ENCODE results near the gene LIMK2. TPM values are rescaled to one million over a fixed set of nuclear protein-coding genes. Genes with fewer than 3 reads are reported as not detected.

LIMK2 gene
- total RNA-seq, 2 donors from 2014 or later = 27.5 to 79.8 TPM

DNA sequence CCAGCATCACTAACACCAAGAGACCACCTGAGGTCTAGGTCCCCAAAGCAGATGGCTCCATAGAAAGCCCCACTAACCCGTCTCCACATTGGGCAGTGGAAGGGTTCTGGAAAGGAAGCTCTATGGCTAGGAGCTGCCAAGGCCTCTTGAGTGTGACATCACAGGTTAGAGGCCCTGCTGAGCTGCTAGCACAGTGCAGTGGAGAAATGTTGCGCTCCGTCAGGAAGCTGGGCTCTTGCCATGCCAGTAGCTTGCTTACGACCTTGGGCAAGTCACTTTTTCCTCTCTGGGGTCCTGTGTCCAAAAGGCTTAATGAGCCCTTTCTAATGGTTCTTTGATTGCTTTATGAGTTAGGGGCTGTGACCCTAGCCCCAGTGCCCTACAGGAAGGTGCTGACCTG lies 69.6 kb downstream of the LIMK2 start:
- TF ChIP-seq POLR2A (IDR thresholded peaks at IDR 0.05) (no peak), CTCF (IDR thresholded peaks at IDR 0.05) (no peak)
- 63 to 72% methylated on average over 4 of the region's 4 CpGs for WGBS, 2 donors
- peaks cover 0 to 10% of the 10 kb centered on the region in 2 donors for H3K36me3 ChIP-seq (replicated peaks in 1 of 2; ENCODE audit: insufficient read depth in 1 of 2, low read depth in 2 of 2)
- ATAC-seq = no peak
- H3K4me1 ChIP-seq = no peaks in the 10 kb centered on the region
- no peaks in the 10 kb centered on the region for H3K9me3 ChIP-seq
- no peak overlapping the region for H3K4me3 ChIP-seq
- no peaks in the 10 kb centered on the region for H3K27me3 ChIP-seq
- H3K27ac ChIP-seq = no peak overlapping the region
- intact Hi-C loops (cut with DNase I) = no loop called here
- no peak for DNase-seq

- Histone ChIP-seq H3K4me1 (no peaks in the 10 kb centered on the region), H3K36me3 (replicated peaks in 1 of 2; ENCODE audit: insufficient read depth in 1 of 2, low read depth in 2 of 2) (peaks cover 0 to 5% of the 10 kb centered on the region in 2 donors), H3K27me3 (no peaks in the 10 kb centered on the region), H3K27ac (no peak overlapping the region), H3K4me3 (no peak overlapping the region), H3K9me3 (no peaks in the 10 kb centered on the region)
- no peak for ATAC-seq
- 73 to 95% methylated on average over 5 to 8 of the region's 8 CpGs for WGBS, 2 donors
- TF ChIP-seq CTCF (IDR thresholded peaks at IDR 0.05) (no peak), POLR2A (IDR thresholded peaks at IDR 0.05) (no peak)
- intact Hi-C loops (cut with DNase I) = no loop called here
- no peak for DNase-seq
Measured at GRCh38 chr22:31282748-31283468, 70.8 kb downstream of the LIMK2 start.

GRCh38 chr22:31284281-31285155 lies 72.4 kb downstream of the LIMK2 start:
- ATAC-seq (no peak), DNase-seq (no peak)
- Histone ChIP-seq H3K27ac (peak overlapping the region in 3 of 4 donors; percentile 5 to 46 (median 26)), H3K4me1 (peaks cover 4% of the 10 kb centered on the region), H3K4me3 (no peak overlapping the region), H3K36me3 (replicated peaks in 1 of 2; ENCODE audit: insufficient read depth in 1 of 2, low read depth in 2 of 2) (peaks cover 0 to 1% of the 10 kb centered on the region in 2 donors), H3K9me3 (no peaks in the 10 kb centered on the region), H3K27me3 (no peaks in the 10 kb centered on the region)
- 39 to 43% methylated on average over 3 of the region's 3 CpGs for WGBS, 2 donors
- TF ChIP-seq CTCF (IDR thresholded peaks at IDR 0.05) (no peak), POLR2A (IDR thresholded peaks at IDR 0.05) (no peak)
- intact Hi-C loops (cut with DNase I) = no loop called here

DNA sequence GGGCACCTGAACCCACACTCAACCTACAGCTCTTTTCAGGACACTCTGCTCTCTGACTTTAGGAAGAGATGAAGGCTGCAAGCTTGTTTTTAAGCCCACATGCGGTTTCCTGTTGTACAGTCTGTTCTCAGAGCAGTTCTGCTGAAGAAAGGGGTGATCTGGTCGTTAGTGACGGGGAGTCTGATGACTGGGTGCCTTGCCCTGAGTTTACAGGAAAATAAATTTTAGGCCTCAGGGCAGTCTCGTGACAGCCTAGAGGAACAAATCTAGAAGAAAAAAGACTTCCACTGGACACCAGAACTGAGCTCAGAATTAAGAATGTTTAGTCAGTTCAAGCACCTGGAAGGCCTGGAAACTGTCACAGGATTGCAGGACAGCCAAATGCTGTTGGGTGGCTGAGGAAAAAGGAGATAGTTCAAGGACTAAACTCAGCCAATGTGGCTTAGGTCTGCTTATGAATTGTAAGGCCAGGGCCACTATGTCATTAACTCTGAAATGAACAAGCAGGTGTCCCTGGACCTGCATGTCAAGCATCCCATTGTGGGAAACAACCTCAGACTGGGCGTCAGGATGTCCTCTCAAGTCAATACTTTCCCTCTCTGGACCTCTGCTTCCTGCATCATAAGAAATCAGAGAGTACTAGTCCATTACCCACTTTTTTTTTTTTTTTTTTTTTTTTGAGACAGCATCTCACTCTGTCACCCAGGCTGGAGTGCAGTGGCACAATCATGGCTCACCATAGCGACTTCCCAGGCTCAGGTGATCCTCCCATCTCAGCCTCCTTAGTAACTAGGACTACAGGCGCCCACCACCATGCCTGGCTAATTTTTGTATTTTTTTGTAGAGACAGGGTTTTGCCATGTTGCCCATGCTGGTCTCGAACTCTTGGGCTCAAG lies 74.5 kb downstream of the LIMK2 start:
- peak in 1 of 4 donors; percentile 67 for DNase-seq
- ATAC-seq = no peak
- Histone ChIP-seq H3K4me1 (peaks cover 19% of the 10 kb centered on the region), H3K27ac (peak overlapping the region in 2 of 4 donors; percentile 18 to 95), H3K27me3 (no peaks in the 10 kb centered on the region), H3K4me3 (no peak overlapping the region), H3K36me3 (replicated peaks in 1 of 2; ENCODE audit: insufficient read depth in 1 of 2, low read depth in 2 of 2) (peaks cover 0 to 1% of the 10 kb centered on the region in 2 donors), H3K9me3 (no peaks in the 10 kb centered on the region)
- WGBS, 2 donors = 71 to 78% methylated on average over 8 of the region's 8 CpGs
- no peak for TF ChIP-seq CTCF (IDR thresholded peaks at IDR 0.05)
- peak in 1 of 3 donors; percentile 30 for TF ChIP-seq POLR2A (IDR thresholded peaks at IDR 0.05)
- intact Hi-C loops (cut with DNase I) = no loop called here

Measured in body of pancreas (tissue), 4 donors.